Activated CD4-positive, alpha-beta T cell treated with anti-CD3 and anti-CD28 coated beads, Interleukin-2, Interleukin-4, amounts not matched to agents 100 ng/mL and 50 ng/mL, durations not matched to agents 16 hours and 8 hours (primary cell): Measurements from ENCODE around the gene WDFY2.
"Not testable (repeated sequence)": the region's sequence is repeated elsewhere in the genome, so short reads cannot be mapped to it uniquely, and the experiment has no call there.

Experiments
- DNase-seq: peaks from one replicate; pipeline ENCODE4 v3.0.0-alpha.2; 2020; ENCODE audit warnings: low spot score

Gene WDFY2

GRCh38 chr13:51632591-51633362 is 48.5 kb downstream of the WDFY2 start:
- no peak for DNase-seq

- no peak for DNase-seq
These were observed 51.0 kb downstream of the WDFY2 start for GRCh38 chr13:51635137-51635878.

- no peak for DNase-seq
These were observed 52.2 kb downstream of the WDFY2 start for GRCh38 chr13:51636349-51636890.

- DNase-seq, result no peak
These were observed 53.6 kb downstream of the WDFY2 start for GRCh38 chr13:51637852-51638215.

- DNase-seq, result no peak
These were observed 54.1 kb downstream of the WDFY2 start for GRCh38 chr13:51638216-51638871.

- DNase-seq, result no peak
These were observed 54.9 kb downstream of the WDFY2 start for GRCh38 chr13:51639171-51639570.

GRCh38 chr13:51640696-51641095 is 56.4 kb downstream of the WDFY2 start:
- DNase-seq, result not testable (repeated sequence)

GRCh38 chr13:51643105-51643881 is 59.0 kb downstream of the WDFY2 start:
- no peak for DNase-seq

- DNase-seq, result no peak
These were observed 59.6 kb downstream of the WDFY2 start for GRCh38 chr13:51643882-51644281.

- no peak for DNase-seq
These were observed 60.4 kb downstream of the WDFY2 start for GRCh38 chr13:51644654-51645053.

GRCh38 chr13:51645154-51645650 is 60.9 kb downstream of the WDFY2 start:
- DNase-seq, result no peak

GRCh38 chr13:51645761-51646670 is 61.8 kb downstream of the WDFY2 start:
- DNase-seq, result no peak

- no peak for DNase-seq
These were observed 62.8 kb downstream of the WDFY2 start for GRCh38 chr13:51647067-51647466.

- not testable (repeated sequence) for DNase-seq
These were observed 67.9 kb downstream of the WDFY2 start for GRCh38 chr13:51652193-51652592.

GRCh38 chr13:51659276-51660127 is 75.2 kb downstream of the WDFY2 start:
- DNase-seq, result no peak

GRCh38 chr13:51660813-51661212 is 76.6 kb downstream of the WDFY2 start:
- DNase-seq, result no peak

- no peak for DNase-seq
These were observed 80.0 kb downstream of the WDFY2 start for GRCh38 chr13:51663973-51664957.

- DNase-seq, result no peak
These were observed 81.2 kb downstream of the WDFY2 start for GRCh38 chr13:51665456-51665855.
